K562 (cell line): ENCODE data around the gene CSNK1A1. TPM values are rescaled to one million over a fixed set of nuclear protein-coding genes. Genes with fewer than 3 reads are reported as not detected.

ENCODE experiments used
- CHD1 ChIP-seq: fragments of 200-600 bp; sonication (generic); IDR thresholded peaks from one replicate; pipeline ENCODE4 v1.6.1; 2012; ENCODE audit warnings: mild to moderate bottlenecking, moderate library complexity, low read length, inconsistent platforms
- ETS1 ChIP-seq: conservative IDR thresholded peaks from 2 replicates; pipeline ENCODE4 v1.6.1; 2011; ENCODE audit warnings: low read depth, mild to moderate bottlenecking, low read length; ENCODE audit not compliant: control insufficient read depth
- FIP1L1 ChIP-seq: fragments of 200-400 bp; formaldehyde crosslinking; IDR thresholded peaks from 2 replicates; pipeline ENCODE4 v1.6.1; 2018; ENCODE audit warnings: mild to moderate bottlenecking, low read depth, low read length; ENCODE audit not compliant: poor library complexity, severe bottlenecking
- FOXJ3 ChIP-seq: sonication (generic); formaldehyde crosslinking; IDR thresholded peaks from 2 replicates; pipeline ENCODE4 v1.4.0; 2020; ENCODE audit warnings: mild to moderate bottlenecking, missing genetic modification reagents
- HLTF ChIP-seq: fragments of 450-650 bp; IDR thresholded peaks from 2 replicates; pipeline ENCODE4 v1.6.1; 2016
- MAFK ChIP-seq: IDR thresholded peaks from 2 replicates; pipeline ENCODE4 v1.6.1; 2011; ENCODE audit warnings: low read length, improper control_type of control experiment
- PHTF2 ChIP-seq: fragments of 250-450 bp; sonication (Bioruptor Pico); IDR thresholded peaks from 2 replicates; pipeline ENCODE4 v1.5.0; 2021; ENCODE audit warnings: mild to moderate bottlenecking
- SETDB1 ChIP-seq: IDR thresholded peaks from one replicate; pipeline ENCODE4 v1.6.1; 2012; ENCODE audit warnings: low read length, control low read depth, inconsistent platforms
- STAT6 ChIP-seq: sonication (generic); formaldehyde crosslinking; IDR thresholded peaks from 2 replicates; pipeline ENCODE4 v1.8.1; 2023; ENCODE audit warnings: mild to moderate bottlenecking, missing genetic modification reagents
- TCFL5 ChIP-seq: fragments of 250-450 bp; sonication (Bioruptor Pico); conservative IDR thresholded peaks from 2 replicates; pipeline ENCODE4 v1.6.1; 2021; ENCODE audit warnings: mild to moderate bottlenecking, moderate library complexity, matching md5 sums
- ZNF668 ChIP-seq: fragments of 250-450 bp; sonication (Bioruptor Pico); IDR thresholded peaks from 2 replicates; pipeline ENCODE4 v1.8.0; 2022; ENCODE audit warnings: mild to moderate bottlenecking, inconsistent platforms
- polyA plus RNA-seq, 8 experiments: library from polyadenylated mRNA; depleted of rRNA in 4 of 8; stranded (reverse) in 5 of 8; unstranded in 3 of 8; fragments of >200 nt; fragmentation: Nextera tagmentation in 2 of 8; fragmentation: Illumina TruSeq in 1 of 8; extraction: Ambion mirVana in 2 of 8; extraction: Trizol in 1 of 8; gene quantifications; 2 replicates each; pipeline versions ENCODE4 v1.2.1 to v1.2.3, GENCODE V29; 2011 to 2014; ENCODE audit warnings: inconsistent platforms in 1 of 8, missing spikeins in 1 of 8
- total RNA-seq, 7 experiments: library from RNA; depleted of rRNA in 6 of 7; stranded (reverse); fragments of >200 nt in 6 of 7; fragmentation: Illumina TruSeq in 2 of 7; extraction: Trizol in 2 of 7; gene quantifications; 2 replicates each; pipeline versions ENCODE4 v1.2.1 to v1.2.3, GENCODE V29; 2011 to 2021; ENCODE audit warnings: low replicate concordance in 1 of 7
- TF ChIP-seq, protein P1 (sequence below), 2 experiments: fragments of 150-350 bp in 1 of 2; IDR thresholded peaks; 2 replicates each; pipeline ENCODE4 v1.6.1; 2012 to 2016; ENCODE audit warnings: low read depth in 2 of 2, low read length in 2 of 2, mild to moderate bottlenecking in 1 of 2, moderate library complexity in 1 of 2
- TF ChIP-seq, protein P2 (sequence below), 2 experiments: IDR thresholded peaks in 1 of 2; conservative IDR thresholded peaks in 1 of 2; 2 replicates each; pipeline ENCODE4 v1.6.1; 2016; ENCODE audit warnings: low read depth in 2 of 2, mild to moderate bottlenecking in 1 of 2, missing compliant biosample characterization in 1 of 2, missing genetic modification characterization in 1 of 2, moderate library complexity in 1 of 2
- TF ChIP-seq, protein P3 (sequence below): fragments of 450-650 bp; formaldehyde crosslinking; IDR thresholded peaks from 2 replicates; pipeline ENCODE4 v1.4.0; 2020; ENCODE audit warnings: mild to moderate bottlenecking, moderate library complexity

Gene CSNK1A1
- total and polyA plus RNA-seq, 9 of the 15 experiments (the other 6 are each of a cell fraction or from before 2014, with no cell fraction given) = 49.1 to 196 (median 154) TPM

- TF ChIP-seq, protein P1, sequence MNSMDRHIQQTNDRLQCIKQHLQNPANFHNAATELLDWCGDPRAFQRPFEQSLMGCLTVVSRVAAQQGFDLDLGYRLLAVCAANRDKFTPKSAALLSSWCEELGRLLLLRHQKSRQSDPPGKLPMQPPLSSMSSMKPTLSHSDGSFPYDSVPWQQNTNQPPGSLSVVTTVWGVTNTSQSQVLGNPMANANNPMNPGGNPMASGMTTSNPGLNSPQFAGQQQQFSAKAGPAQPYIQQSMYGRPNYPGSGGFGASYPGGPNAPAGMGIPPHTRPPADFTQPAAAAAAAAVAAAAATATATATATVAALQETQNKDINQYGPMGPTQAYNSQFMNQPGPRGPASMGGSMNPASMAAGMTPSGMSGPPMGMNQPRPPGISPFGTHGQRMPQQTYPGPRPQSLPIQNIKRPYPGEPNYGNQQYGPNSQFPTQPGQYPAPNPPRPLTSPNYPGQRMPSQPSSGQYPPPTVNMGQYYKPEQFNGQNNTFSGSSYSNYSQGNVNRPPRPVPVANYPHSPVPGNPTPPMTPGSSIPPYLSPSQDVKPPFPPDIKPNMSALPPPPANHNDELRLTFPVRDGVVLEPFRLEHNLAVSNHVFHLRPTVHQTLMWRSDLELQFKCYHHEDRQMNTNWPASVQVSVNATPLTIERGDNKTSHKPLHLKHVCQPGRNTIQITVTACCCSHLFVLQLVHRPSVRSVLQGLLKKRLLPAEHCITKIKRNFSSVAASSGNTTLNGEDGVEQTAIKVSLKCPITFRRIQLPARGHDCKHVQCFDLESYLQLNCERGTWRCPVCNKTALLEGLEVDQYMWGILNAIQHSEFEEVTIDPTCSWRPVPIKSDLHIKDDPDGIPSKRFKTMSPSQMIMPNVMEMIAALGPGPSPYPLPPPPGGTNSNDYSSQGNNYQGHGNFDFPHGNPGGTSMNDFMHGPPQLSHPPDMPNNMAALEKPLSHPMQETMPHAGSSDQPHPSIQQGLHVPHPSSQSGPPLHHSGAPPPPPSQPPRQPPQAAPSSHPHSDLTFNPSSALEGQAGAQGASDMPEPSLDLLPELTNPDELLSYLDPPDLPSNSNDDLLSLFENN (IDR thresholded peaks at IDR 0.05; ENCODE audit: low read depth in 2 of 2, low read length in 2 of 2) = no peak
- TF ChIP-seq, protein P2, sequence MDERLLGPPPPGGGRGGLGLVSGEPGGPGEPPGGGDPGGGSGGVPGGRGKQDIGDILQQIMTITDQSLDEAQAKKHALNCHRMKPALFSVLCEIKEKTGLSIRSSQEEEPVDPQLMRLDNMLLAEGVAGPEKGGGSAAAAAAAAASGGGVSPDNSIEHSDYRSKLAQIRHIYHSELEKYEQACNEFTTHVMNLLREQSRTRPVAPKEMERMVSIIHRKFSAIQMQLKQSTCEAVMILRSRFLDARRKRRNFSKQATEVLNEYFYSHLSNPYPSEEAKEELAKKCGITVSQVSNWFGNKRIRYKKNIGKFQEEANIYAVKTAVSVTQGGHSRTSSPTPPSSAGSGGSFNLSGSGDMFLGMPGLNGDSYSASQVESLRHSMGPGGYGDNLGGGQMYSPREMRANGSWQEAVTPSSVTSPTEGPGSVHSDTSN (CRISPR knock-in tag; IDR thresholded peaks at IDR 0.05; ENCODE audit: low read depth) = no peak
- TF ChIP-seq, protein P2 (tag; conservative IDR thresholded peaks at IDR 0.05; ENCODE audit: low read depth) = 0 out of 2 replicates have a peak, but pooled peaks have one; percentile 51
- no peak for TF ChIP-seq ZNF668 (CRISPR knock-in tag)
- TF ChIP-seq, protein P3, sequence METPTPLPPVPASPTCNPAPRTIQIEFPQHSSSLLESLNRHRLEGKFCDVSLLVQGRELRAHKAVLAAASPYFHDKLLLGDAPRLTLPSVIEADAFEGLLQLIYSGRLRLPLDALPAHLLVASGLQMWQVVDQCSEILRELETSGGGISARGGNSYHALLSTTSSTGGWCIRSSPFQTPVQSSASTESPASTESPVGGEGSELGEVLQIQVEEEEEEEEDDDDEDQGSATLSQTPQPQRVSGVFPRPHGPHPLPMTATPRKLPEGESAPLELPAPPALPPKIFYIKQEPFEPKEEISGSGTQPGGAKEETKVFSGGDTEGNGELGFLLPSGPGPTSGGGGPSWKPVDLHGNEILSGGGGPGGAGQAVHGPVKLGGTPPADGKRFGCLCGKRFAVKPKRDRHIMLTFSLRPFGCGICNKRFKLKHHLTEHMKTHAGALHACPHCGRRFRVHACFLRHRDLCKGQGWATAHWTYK (CRISPR knock-in tag) = 0 out of 2 replicates have a peak, but pooled peaks have one; percentile 18
- TF ChIP-seq TCFL5 (CRISPR knock-in tag) = no peak
- no peak for TF ChIP-seq FIP1L1
- TF ChIP-seq CHD1 = no peak
- no peak for TF ChIP-seq STAT6
- TF ChIP-seq ETS1 = no peak
- no peak for TF ChIP-seq HLTF
- TF ChIP-seq PHTF2 (CRISPR knock-in tag) = no peak
- no peak for TF ChIP-seq FOXJ3 (CRISPR knock-in tag)
- TF ChIP-seq MAFK = no peak
- TF ChIP-seq SETDB1 = no peak
Measured at GRCh38 chr5:149448831-149449714, 102.2 kb downstream of the CSNK1A1 start (continued).
